HCT116 (cell line): ENCODE measurements around the gene ISM1. TPM values are rescaled to one million over a fixed set of nuclear protein-coding genes. Genes with fewer than 3 reads are reported as not detected.

Experiments
- ATAC-seq: fragments of 200-7000 bp; cut with Tn5 transposase; 2 replicates; pipeline ENCODE4 v1.9.1; 2020; ENCODE audit warnings: mild to moderate bottlenecking, moderate library complexity
- BruUV-seq: library from RNA; stranded (reverse); fragments of 400-500 nt; replicated peaks from 2 replicates; lab custom pipeline; 2021; lab: Mats Ljungman, UMichigan
- CTCF ChIA-PET: fragments of 300-600 bp; sonication (Branson Sonifier 250); formaldehyde crosslinking; loops from one replicate; lab custom pipeline; 2021; ENCODE audit warnings: antibody characterized with exemption; lab: Charles Lee
- POLR2A ChIA-PET: fragments of 300-600, 350-600 bp; sonication (Branson Sonifier 250); formaldehyde crosslinking; loops from one replicate; lab custom pipeline; 2021; ENCODE audit warnings: antibody characterized with exemption; lab: Charles Lee
- RAD21 ChIA-PET, 2 experiments: fragments of 300-600 bp; sonication (Branson Sonifier 250); formaldehyde crosslinking; loops; one replicate each; lab custom pipeline; 2023; ENCODE audit warnings: low total read pairs in 2 of 2; ENCODE audit not compliant: uncharacterized antibody in 2 of 2, unreplicated experiment in 2 of 2, low non-redundant PET in 1 of 2; lab: Charles Lee
- DNase-seq: peaks from one replicate; pipeline ENCODE4 v3.0.0-alpha.2; 2010; ENCODE audit warnings: low read depth, low spot score
- H2AFZ ChIP-seq: fragments of 200-600 bp; shearing (Covaris generic), sonication (generic); 2 replicates; pipeline ENCODE4 v1.6.1; 2017; ENCODE audit warnings: low read depth, mixed run types, mixed read lengths, antibody characterized with exemption, low read length; ENCODE audit not compliant: poor library complexity, severe bottlenecking
- H3K27ac ChIP-seq: 2 replicates; pipeline ENCODE4 v1.5.1; 2012; ENCODE audit warnings: low read depth, low read length
- H3K27me3 ChIP-seq: fragments of 200-600 bp; sonication (generic); 2 replicates; pipeline ENCODE4 v1.6.1; 2016; ENCODE audit warnings: mixed run types, low read length, mixed read lengths; ENCODE audit not compliant: insufficient read depth
- H3K36me3 ChIP-seq, 2 experiments: fragments of 200-500 bp in 1 of 2; fragments of 200-600 bp in 1 of 2; sonication (Bioruptor generic) in 1 of 2; sonication (generic) in 1 of 2; 2 replicates each; pipeline versions ENCODE4 v1.5.1 to v1.6.1; 2014 to 2016; ENCODE audit warnings: low read length in 2 of 2, inconsistent platforms in 1 of 2, mixed read lengths in 1 of 2, mixed run types in 1 of 2; ENCODE audit not compliant: insufficient read depth in 2 of 2, control insufficient read depth in 1 of 2
- H3K4me1 ChIP-seq, 2 experiments: fragments of 200-600 bp in 1 of 2; sonication (generic) in 1 of 2; 2 replicates each; pipeline versions ENCODE4 v1.5.1 to v1.6.1; 2012 to 2017; ENCODE audit warnings: low read length in 2 of 2, inconsistent platforms in 1 of 2, mild to moderate bottlenecking in 1 of 2, mixed read lengths in 1 of 2, mixed run types in 1 of 2, moderate library complexity in 1 of 2; ENCODE audit not compliant: insufficient read depth in 2 of 2, control insufficient read depth in 1 of 2
- H3K4me2 ChIP-seq: fragments of 200-600 bp; sonication (generic); 2 replicates; pipeline ENCODE4 v1.6.1; 2017; ENCODE audit warnings: mixed run types, low read length, mixed read lengths
- H3K4me3 ChIP-seq, 2 experiments: fragments of 200-600 bp in 1 of 2; sonication (generic) in 1 of 2; replicated peaks in 1 of 2; 2 replicates each; pipeline ENCODE4 v1.5.1; 2011 to 2016; ENCODE audit warnings: low read length in 2 of 2, control low read depth in 1 of 2, low read depth in 1 of 2, mild to moderate bottlenecking in 1 of 2, mixed read lengths in 1 of 2, mixed run types in 1 of 2
- H3K79me2 ChIP-seq: fragments of 200-600 bp; sonication (generic); 2 replicates; pipeline ENCODE4 v1.6.1; 2017; ENCODE audit warnings: mild to moderate bottlenecking, mixed run types, low read length, moderate library complexity, mixed read lengths; ENCODE audit not compliant: insufficient read depth
- H3K9ac ChIP-seq: fragments of 200-600 bp; sonication (generic); 2 replicates; pipeline ENCODE4 v1.6.1; 2016; ENCODE audit warnings: low read length, mixed read lengths
- H3K9me2 ChIP-seq: fragments of 200-600 bp; sonication (generic), shearing (Covaris generic); 2 replicates; pipeline ENCODE4 v1.6.1; 2017; ENCODE audit warnings: mixed run types, mild to moderate bottlenecking, moderate library complexity; ENCODE audit not compliant: insufficient read depth
- H3K9me3 ChIP-seq, 2 experiments: fragments of 200-500 bp in 1 of 2; fragments of 200-600 bp in 1 of 2; sonication (Bioruptor generic) in 1 of 2; sonication (generic) in 1 of 2; 2 replicates each; pipeline ENCODE4 v1.6.1; 2014 to 2017; ENCODE audit warnings: low read length in 2 of 2, mixed read lengths in 2 of 2, inconsistent platforms in 1 of 2, low read depth in 1 of 2, mild to moderate bottlenecking in 1 of 2, mixed run types in 1 of 2, moderate library complexity in 1 of 2; ENCODE audit not compliant: control insufficient read depth in 1 of 2, insufficient read depth in 1 of 2
- H4K20me1 ChIP-seq: fragments of 200-600 bp; sonication (generic), shearing (Covaris generic); 2 replicates; pipeline ENCODE4 v1.6.1; 2017; ENCODE audit warnings: mixed run types, mild to moderate bottlenecking, moderate library complexity; ENCODE audit not compliant: insufficient read depth
- CBX3 ChIP-seq: IDR thresholded peaks from 2 replicates; pipeline ENCODE4 v1.6.1; 2012; ENCODE audit warnings: low read depth
- CEBPB ChIP-seq: IDR thresholded peaks from 2 replicates; pipeline ENCODE4 v1.6.1; 2012; ENCODE audit warnings: low read depth
- EGR1 ChIP-seq: IDR thresholded peaks from 2 replicates; pipeline ENCODE4 v1.6.1; 2012; ENCODE audit warnings: low read depth
- EZH2 ChIP-seq: fragments of 200-600 bp; sonication (generic); IDR thresholded peaks from 2 replicates; pipeline ENCODE4 v1.6.1; 2017; ENCODE audit warnings: antibody characterized with exemption, mixed run types
- JUND ChIP-seq: IDR thresholded peaks from 2 replicates; pipeline ENCODE4 v1.6.1; 2012
- RAD21 ChIP-seq: IDR thresholded peaks from 2 replicates; pipeline ENCODE4 v1.6.1; 2012; ENCODE audit warnings: low read depth, mild to moderate bottlenecking
- REST ChIP-seq: IDR thresholded peaks from 2 replicates; pipeline ENCODE4 v1.6.1; 2012; ENCODE audit warnings: low read depth
- SIN3A ChIP-seq: IDR thresholded peaks from 2 replicates; pipeline ENCODE4 v1.6.1; 2012; ENCODE audit warnings: low read depth
- TCF7L2 ChIP-seq: IDR thresholded peaks from 2 replicates; pipeline ENCODE4 v1.7.0; 2011; ENCODE audit warnings: borderline replicate concordance, inconsistent platforms; ENCODE audit not compliant: insufficient read depth, insufficient read length; ENCODE audit errors: extremely low read depth
- YY1 ChIP-seq: IDR thresholded peaks from 2 replicates; pipeline ENCODE4 v1.6.1; 2011; ENCODE audit warnings: low read length, low read depth, moderate library complexity, mild to moderate bottlenecking; ENCODE audit not compliant: insufficient replicate concordance; ENCODE audit errors: extremely low read depth
- intact Hi-C: fragments of 100-400 bp; cut with micrococcal nuclease; formaldehyde crosslinking; loops from 2 replicates; pipeline ENCODE4 v1.10.0; 2022
- total RNA-seq: library from RNA; stranded (reverse); gene quantifications from one replicate; pipeline ENCODE4 v1.2.1, GENCODE V29; 2021; ENCODE audit not compliant: unreplicated experiment
- TF ChIP-seq, protein P1 (sequence below), 3 experiments: fragments of 200-600 bp in 1 of 3; sonication (generic) in 1 of 3; IDR thresholded peaks in 2 of 3; conservative IDR thresholded peaks in 1 of 3; 2 replicates each; pipeline ENCODE4 v1.5.1; 2012 to 2017; ENCODE audit warnings: low read depth in 2 of 3, low read length in 2 of 3, antibody characterized with exemption in 1 of 3, borderline replicate concordance in 1 of 3, control low read depth in 1 of 3, mild to moderate bottlenecking in 1 of 3, mixed read lengths in 1 of 3, mixed run types in 1 of 3, moderate library complexity in 1 of 3; ENCODE audit not compliant: insufficient read depth in 1 of 3
- TF ChIP-seq, protein P2 (sequence below): IDR thresholded peaks from 2 replicates; pipeline ENCODE4 v1.6.1; 2012

Gene ISM1
- total RNA-seq, 1 experiment from 2014 or later: 0.37 TPM

GRCh38 chr20:13231031-13231752, 10.1 kb downstream of the ISM1 start:
- Histone ChIP-seq H4K20me1 (no peaks in the 10 kb centered on the region), H3K9me2 (no peaks in the 10 kb centered on the region), H3K79me2 (no peaks in the 10 kb centered on the region), H3K9me3 (no peaks in the 10 kb centered on the region), H3K9ac (no peak overlapping the region), H3K36me3 (no peaks in the 10 kb centered on the region), H3K4me3 (no peak overlapping the region), H3K27ac (no peak overlapping the region), H3K4me1 (peaks cover 2 to 8% of the 10 kb centered on the region in 2 experiments; a peak in 1 of 4 replicates), H2AFZ (no peak overlapping the region), H3K27me3 (no peaks in the 10 kb centered on the region), H3K4me2 (no peak overlapping the region)
- no TSS peak for BruUV-seq
- ChIA-PET CTCF (no interaction called here), POLR2A (no interaction called here), RAD21 (no interaction called here)
- TF ChIP-seq, protein P1, sequence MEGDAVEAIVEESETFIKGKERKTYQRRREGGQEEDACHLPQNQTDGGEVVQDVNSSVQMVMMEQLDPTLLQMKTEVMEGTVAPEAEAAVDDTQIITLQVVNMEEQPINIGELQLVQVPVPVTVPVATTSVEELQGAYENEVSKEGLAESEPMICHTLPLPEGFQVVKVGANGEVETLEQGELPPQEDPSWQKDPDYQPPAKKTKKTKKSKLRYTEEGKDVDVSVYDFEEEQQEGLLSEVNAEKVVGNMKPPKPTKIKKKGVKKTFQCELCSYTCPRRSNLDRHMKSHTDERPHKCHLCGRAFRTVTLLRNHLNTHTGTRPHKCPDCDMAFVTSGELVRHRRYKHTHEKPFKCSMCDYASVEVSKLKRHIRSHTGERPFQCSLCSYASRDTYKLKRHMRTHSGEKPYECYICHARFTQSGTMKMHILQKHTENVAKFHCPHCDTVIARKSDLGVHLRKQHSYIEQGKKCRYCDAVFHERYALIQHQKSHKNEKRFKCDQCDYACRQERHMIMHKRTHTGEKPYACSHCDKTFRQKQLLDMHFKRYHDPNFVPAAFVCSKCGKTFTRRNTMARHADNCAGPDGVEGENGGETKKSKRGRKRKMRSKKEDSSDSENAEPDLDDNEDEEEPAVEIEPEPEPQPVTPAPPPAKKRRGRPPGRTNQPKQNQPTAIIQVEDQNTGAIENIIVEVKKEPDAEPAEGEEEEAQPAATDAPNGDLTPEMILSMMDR (IDR thresholded peaks at IDR 0.05 in 2 of 3, conservative IDR thresholded peaks at IDR 0.05 in 1 of 3; ENCODE audit: borderline replicate concordance in 1 of 3, insufficient read depth in 1 of 3, low read depth in 2 of 3, low read length in 2 of 3): no peak
- no peak for TF ChIP-seq RAD21
- TF ChIP-seq TCF7L2: no peak
- TF ChIP-seq SIN3A: no peak
- no peak for TF ChIP-seq EZH2
- no peak for TF ChIP-seq CEBPB
- no peak for TF ChIP-seq CBX3
- TF ChIP-seq, protein P2, sequence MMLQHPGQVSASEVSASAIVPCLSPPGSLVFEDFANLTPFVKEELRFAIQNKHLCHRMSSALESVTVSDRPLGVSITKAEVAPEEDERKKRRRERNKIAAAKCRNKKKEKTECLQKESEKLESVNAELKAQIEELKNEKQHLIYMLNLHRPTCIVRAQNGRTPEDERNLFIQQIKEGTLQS: no peak
- TF ChIP-seq JUND: no peak
- no peak for TF ChIP-seq REST
- TF ChIP-seq YY1: no peak
- no peak for TF ChIP-seq EGR1
- no peak for ATAC-seq
- no peak for DNase-seq
- intact Hi-C loops: no loop called here
